Upper lobe of left lung (tissue), 4 donors: ENCODE results near the gene ECE1.

ENCODE experiments used
- CTCF ChIP-seq, 6 experiments: fragments of 450-650 bp in 4 of 6; fragments of 200-600 bp in 2 of 6; sonication (generic) in 2 of 6; IDR thresholded peaks; one replicate each; pipeline ENCODE4 v1.5.1; 2016 to 2019; ENCODE audit warnings: antibody characterized with exemption in 6 of 6
- POLR2A ChIP-seq, 4 donors: fragments of 450-650 bp; IDR thresholded peaks; one replicate each; pipeline ENCODE4 v1.5.1; 2016 to 2017; ENCODE audit warnings: antibody characterized with exemption in 4 of 4, mild to moderate bottlenecking in 2 of 4

- TF ChIP-seq CTCF (IDR thresholded peaks at IDR 0.05): no peak
- TF ChIP-seq POLR2A (IDR thresholded peaks at IDR 0.05): no peak
Observed at GRCh38 chr1:21244154-21244553, 46.1 kb downstream of the ECE1 start.
